ENCODE results near the gene GPRC5C. TPM values are rescaled to one million over a fixed set of nuclear protein-coding genes. Genes with fewer than 3 reads are reported as not detected.
"Not testable (repeated sequence)": the region's sequence is repeated elsewhere in the genome, so short reads cannot be mapped to it uniquely, and the experiment has no call there.

GPRC5C gene
- total RNA-seq, 6 experiments from 2014 or later = not detected

DNA sequence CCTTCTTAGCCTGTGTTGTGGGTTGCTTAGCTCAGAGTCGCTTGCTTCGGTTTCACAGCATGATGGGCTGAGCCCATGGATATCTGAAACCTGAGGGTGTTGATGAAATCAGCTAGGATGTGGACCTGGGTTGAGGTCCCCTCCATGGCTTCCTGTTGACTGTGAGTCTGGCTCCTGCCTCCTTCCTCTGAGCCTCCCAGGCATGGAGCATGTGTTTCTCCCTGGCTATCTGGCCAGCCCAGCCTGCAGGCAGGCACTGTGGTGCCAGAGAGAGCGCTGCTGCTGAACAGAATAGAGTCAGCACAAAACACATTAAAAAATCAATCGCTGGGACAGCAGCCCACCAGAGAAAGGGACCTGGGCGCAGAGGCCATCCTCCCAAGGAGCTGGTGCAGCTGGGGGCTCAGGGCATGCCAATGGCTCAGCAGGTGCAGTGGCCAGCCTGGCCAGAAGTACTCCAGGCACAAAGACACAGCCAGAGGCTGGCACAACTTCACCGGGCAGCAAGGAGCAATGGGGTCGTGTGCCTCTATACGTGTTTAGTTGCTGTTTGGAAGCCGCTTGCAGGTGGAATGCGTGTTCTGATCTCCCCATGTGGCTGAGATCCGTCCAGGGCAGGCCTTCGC is 28.3 kb upstream of the GPRC5C start:
- DNase-seq = no peak
- Mint-ChIP-seq H3K4me3 (no peak overlapping the region), H3K9me3 (peaks cover 55% of the 10 kb centered on the region), H3K4me1 (ENCODE audit: low read depth) (no peaks in the 10 kb centered on the region), H3K27me3 (ENCODE audit: insufficient read depth) (no peaks in the 10 kb centered on the region), H3K36me3 (ENCODE audit: low read depth) (no peaks in the 10 kb centered on the region; the same call in 1 of the 2 replicates), H3K27ac (no peak overlapping the region)
- TF ChIP-seq, protein P1, sequence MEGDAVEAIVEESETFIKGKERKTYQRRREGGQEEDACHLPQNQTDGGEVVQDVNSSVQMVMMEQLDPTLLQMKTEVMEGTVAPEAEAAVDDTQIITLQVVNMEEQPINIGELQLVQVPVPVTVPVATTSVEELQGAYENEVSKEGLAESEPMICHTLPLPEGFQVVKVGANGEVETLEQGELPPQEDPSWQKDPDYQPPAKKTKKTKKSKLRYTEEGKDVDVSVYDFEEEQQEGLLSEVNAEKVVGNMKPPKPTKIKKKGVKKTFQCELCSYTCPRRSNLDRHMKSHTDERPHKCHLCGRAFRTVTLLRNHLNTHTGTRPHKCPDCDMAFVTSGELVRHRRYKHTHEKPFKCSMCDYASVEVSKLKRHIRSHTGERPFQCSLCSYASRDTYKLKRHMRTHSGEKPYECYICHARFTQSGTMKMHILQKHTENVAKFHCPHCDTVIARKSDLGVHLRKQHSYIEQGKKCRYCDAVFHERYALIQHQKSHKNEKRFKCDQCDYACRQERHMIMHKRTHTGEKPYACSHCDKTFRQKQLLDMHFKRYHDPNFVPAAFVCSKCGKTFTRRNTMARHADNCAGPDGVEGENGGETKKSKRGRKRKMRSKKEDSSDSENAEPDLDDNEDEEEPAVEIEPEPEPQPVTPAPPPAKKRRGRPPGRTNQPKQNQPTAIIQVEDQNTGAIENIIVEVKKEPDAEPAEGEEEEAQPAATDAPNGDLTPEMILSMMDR (IDR thresholded peaks at IDR 0.05) = no peak

DNA sequence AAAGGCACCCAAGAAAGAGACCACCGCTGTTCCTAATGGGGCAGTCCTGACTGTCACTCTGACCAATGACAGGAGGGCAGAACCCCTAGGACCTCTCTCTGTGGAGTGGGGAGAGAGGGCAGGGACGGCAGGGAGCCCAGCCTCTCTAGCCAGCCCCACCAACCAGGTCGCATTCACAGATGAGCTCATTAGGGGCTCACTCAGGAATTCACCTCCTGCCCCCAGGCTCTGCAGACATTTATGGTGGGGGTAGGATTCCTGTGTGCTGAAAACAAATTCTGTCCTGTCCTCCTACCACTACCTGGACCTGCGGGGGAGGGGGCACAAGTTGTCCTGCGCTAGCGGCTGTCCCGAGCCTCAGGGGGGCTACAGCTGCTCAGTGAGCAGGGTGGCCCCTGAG is 27.7 kb upstream of the GPRC5C start:
- no peak for DNase-seq
- no peak overlapping the region for H3K27ac Mint-ChIP-seq
- H3K36me3 Mint-ChIP-seq (ENCODE audit: low read depth) = no peaks in the 10 kb centered on the region; the same call in 1 of the 2 replicates
- peaks cover 50% of the 10 kb centered on the region for H3K9me3 Mint-ChIP-seq
- H3K4me1 Mint-ChIP-seq (ENCODE audit: low read depth) = no peaks in the 10 kb centered on the region
- H3K4me3 Mint-ChIP-seq = no peak overlapping the region
- TF ChIP-seq, protein P1 (IDR thresholded peaks at IDR 0.05) = no peak
- H3K27me3 Mint-ChIP-seq (ENCODE audit: insufficient read depth) = no peaks in the 10 kb centered on the region

DNA sequence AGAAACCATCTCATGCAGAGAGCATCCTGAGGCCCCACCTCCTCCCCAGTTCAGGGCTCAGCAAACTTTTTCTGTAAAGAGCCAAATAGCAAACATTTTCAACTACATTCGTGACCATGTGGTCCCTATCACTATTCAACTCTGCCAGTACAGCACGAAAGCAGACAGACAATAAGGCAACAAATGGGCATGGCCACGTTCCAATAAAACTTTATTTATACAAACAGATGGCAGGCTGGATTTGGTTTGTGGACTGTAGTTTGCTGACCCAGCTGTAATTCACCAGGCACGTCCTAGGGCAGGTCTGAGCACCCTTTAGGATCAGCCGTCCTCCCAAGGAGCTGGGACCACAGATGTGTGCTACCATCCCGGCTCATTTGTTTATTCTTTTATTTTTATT is 27.1 kb upstream of the GPRC5C start:
- no peak for DNase-seq
- H3K36me3 Mint-ChIP-seq (ENCODE audit: low read depth) = no peaks in the 10 kb centered on the region; the same call in 1 of the 2 replicates
- no peaks in the 10 kb centered on the region for H3K27me3 Mint-ChIP-seq (ENCODE audit: insufficient read depth)
- TF ChIP-seq, protein P1 (IDR thresholded peaks at IDR 0.05) = no peak
- peaks cover 44% of the 10 kb centered on the region for H3K9me3 Mint-ChIP-seq
- H3K27ac Mint-ChIP-seq = no peak overlapping the region
- H3K4me1 Mint-ChIP-seq (ENCODE audit: low read depth) = no peaks in the 10 kb centered on the region
- H3K4me3 Mint-ChIP-seq = no peak overlapping the region

DNA sequence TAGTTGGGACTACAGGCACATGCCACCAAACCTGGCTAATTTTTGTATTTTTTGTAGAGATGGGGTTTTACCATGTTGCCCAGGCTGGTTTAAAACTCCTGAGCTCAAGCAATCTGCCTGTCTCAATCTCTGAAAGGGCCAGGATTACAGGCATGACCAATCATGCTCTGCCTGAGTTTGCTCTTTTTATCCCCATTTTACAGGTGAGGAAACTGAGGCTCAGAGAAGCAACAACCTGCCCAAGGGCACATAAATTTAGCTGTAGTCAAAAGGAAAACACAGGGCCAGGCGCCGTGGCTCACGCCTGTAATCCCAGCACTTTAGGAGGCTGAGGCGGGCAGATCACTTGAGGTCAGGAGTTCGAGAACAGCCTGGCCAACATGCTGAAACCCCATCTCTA is 26.6 kb upstream of the GPRC5C start:
- H3K27me3 Mint-ChIP-seq (ENCODE audit: insufficient read depth); H3K4me1 Mint-ChIP-seq (ENCODE audit: low read depth); H3K27ac Mint-ChIP-seq; H3K4me3 Mint-ChIP-seq; DNase-seq; H3K36me3 Mint-ChIP-seq (ENCODE audit: low read depth): not testable (repeated sequence)
- H3K9me3 Mint-ChIP-seq = peaks cover 45% of the 10 kb centered on the region

DNA sequence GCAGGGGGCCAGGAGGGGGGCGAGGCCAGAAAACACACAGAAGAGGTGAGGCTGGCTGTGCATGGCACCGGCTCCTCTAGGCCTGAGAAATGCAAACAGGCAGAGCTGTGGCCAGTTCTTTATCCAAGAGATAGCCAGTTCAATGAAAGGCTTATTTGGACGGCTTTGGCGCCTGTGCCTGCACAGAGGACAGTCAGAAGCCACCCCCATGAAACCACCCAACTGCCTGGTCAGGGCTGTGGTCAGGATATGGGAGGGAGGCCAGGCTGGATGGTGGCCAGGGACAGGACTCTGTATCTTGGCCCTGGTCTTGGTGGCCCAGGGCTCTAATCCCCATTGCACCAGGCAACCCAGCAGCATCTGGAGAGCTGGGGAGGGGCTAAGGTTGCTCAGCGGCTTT is 24.5 kb upstream of the GPRC5C start:
- Mint-ChIP-seq H3K4me1 (ENCODE audit: low read depth) (no peaks in the 10 kb centered on the region), H3K4me3 (no peak overlapping the region), H3K36me3 (ENCODE audit: low read depth) (peaks cover 6% of the 10 kb centered on the region), H3K27ac (no peak overlapping the region), H3K9me3 (peaks cover 50% of the 10 kb centered on the region), H3K27me3 (ENCODE audit: insufficient read depth) (no peaks in the 10 kb centered on the region)
- TF ChIP-seq, protein P1 (IDR thresholded peaks at IDR 0.05) = no peak
- DNase-seq = no peak

DNA sequence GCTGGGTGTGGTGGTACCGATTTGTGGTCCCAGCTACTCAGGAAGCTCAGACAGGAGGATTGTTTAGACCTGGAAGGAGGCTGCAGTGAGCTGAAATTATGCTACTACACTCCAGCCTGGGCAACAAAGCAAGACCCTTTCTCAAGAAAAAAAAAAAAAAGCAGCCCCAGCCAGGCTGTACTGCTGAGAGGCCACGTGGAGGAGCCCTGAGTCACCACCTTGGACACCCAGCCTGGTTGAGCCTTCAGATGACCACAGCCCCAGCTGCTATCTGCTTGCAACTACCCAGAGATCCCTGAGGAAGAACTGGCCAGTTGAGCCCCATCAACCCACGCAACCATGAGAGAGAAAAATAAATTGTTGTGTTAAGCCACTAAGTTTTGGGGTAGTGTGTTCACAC is 23.6 kb upstream of the GPRC5C start:
- peaks cover 7% of the 10 kb centered on the region for H3K36me3 Mint-ChIP-seq (ENCODE audit: low read depth)
- no peaks in the 10 kb centered on the region for H3K27me3 Mint-ChIP-seq (ENCODE audit: insufficient read depth)
- H3K27ac Mint-ChIP-seq = no peak overlapping the region
- peaks cover 53% of the 10 kb centered on the region for H3K9me3 Mint-ChIP-seq
- DNase-seq = no peak
- TF ChIP-seq, protein P1 (IDR thresholded peaks at IDR 0.05) = no peak
- H3K4me3 Mint-ChIP-seq = no peak overlapping the region
- H3K4me1 Mint-ChIP-seq (ENCODE audit: low read depth) = no peaks in the 10 kb centered on the region

Measured in HFFc6 (cell line).